ENCODE results near the gene SUGP1.

The SUGP1 gene

DNA sequence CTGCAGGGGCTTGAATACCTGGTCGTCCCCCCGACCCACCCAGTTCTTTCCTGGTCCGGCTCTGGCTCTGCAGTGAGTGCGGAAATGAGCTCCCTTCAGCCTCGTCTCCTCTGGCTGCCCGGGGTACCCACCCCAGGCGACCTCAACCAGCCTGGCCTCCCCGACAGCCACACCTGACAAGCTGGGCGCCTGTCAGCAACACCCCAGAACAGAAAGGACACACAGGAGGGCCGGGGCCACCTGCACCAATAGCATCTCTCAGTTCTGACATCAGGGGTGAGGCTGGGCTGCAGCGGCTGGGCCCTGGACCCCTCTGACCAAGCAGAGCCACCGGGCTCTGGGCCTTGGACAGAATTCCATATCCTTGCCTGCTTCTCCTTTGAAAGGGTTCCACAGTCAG lies 19.7 kb downstream of the SUGP1 start:
- no peak for DNase-seq

- DNase-seq, result no peak
Observed at GRCh38 chr19:19297759-19298158, 22.6 kb downstream of the SUGP1 start.

DNA sequence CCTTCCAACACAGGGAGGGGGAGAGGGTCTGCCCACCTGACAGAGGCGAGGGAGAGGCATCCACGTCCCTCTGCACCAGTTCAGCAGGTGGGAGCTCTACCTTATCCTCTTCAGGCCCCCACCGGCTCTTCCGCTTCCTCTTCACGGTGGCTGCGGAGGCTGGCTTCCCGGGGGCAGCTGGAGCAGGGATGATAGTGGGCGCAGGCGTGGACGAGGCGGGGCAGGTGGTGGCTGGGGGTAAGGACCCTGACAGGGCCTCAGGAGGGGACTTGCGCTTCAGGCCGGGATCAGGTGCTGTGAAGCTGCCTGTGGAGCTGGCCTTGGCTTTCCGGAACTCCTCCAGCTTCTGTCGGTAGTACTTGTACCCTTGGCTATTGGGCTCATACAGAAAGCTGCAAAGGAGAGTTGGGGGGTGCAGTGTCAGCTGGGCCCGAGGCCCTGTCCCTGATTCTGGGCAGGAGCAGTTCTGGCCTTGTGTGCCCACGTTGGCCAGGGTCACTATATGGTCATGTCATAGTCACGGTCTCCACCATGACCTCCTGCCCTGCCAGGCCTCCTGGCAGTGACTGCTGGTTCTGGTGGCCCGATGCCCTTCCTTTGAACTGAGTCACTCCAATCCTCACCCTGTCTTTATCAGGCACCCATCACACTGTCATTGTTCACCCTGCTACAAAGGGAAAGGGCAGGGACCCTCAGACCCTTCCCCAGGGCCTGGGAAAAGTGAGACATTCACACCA lies 23.2 kb downstream of the SUGP1 start:
- DNase-seq, result no peak

DNA sequence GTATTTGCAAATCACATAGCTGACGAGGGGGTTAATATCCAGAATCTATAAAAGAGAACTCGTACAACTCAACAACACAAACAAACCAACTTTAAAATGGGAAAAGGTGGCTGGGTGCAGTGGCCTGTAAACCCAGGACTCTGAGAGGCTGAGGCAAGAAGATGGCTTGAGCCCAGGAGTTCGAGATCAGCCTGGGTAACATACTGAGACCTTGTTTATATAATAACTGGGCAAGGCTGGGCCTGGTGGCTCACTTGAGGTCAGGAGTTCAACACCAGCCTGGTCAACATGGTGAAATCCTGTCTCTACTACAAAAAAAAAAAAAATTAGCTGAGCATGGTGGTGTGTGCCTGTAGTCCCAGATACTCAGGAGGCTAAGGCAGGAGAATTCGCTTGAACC lies 25.4 kb downstream of the SUGP1 start:
- no peak for DNase-seq

GRCh38 chr19:19292607-19293006 lies 27.7 kb downstream of the SUGP1 start:
- no peak for DNase-seq

DNA sequence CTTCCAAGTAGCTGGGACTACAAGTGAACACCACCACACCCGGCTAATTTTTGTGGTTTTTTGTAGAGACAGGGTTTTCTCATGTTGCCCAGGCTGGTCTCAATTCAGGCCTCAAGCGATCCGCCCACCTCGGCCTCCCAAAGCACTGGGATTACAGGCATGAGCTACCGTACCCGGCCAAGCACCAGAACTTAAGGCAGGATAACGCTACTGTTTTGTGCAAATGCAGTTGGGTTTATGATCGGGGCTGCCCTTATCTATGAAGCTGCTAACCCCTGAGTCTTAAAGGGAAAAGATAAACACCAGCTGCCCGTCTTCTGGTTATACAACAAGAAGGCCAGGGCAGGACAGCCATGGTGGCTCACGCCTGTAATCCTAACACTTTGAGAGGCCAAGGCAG lies 34.6 kb downstream of the SUGP1 start:
- no peak for DNase-seq

DNA sequence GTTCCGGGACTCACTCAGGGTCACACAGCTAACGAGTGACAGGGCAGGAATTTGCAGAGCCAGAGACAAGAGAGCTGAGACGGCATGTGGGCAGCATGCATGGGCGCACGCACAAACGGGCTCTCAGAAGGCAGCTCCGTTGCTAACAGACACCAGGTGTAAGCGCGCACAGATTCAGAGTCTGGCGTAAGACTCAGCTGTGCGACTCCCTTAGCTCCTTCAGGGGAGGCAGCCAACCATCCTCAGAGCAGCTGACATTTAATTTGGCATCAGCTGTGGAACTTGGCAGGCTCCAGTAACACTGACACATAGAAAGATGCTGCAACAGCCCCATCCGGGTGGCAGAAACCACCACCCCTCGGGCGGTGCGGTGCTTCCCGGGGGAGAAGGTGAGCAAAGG lies 39.7 kb downstream of the SUGP1 start:
- peak; percentile 75 to 94 for DNase-seq

DNA sequence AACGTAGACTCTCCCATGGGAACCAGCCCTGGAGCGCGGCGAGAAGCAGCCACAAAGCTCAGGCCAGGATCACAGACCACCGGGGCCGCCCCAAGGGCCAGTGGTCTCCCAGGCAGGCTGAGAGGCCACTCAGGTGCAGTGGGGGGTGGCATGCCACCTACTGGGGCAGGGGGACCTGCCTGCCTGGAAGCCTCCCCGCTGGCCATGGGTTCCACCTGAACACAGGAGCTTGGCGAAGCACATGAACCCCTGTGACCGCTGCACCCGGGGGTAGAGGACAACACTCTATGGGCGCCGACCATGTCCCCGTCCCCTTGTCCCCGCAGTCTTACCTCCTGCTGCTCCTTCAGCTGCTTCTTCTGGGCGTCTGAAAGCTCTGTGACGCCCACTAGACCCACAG lies 40.5 kb downstream of the SUGP1 start:
- DNase-seq, result no peak

DNA sequence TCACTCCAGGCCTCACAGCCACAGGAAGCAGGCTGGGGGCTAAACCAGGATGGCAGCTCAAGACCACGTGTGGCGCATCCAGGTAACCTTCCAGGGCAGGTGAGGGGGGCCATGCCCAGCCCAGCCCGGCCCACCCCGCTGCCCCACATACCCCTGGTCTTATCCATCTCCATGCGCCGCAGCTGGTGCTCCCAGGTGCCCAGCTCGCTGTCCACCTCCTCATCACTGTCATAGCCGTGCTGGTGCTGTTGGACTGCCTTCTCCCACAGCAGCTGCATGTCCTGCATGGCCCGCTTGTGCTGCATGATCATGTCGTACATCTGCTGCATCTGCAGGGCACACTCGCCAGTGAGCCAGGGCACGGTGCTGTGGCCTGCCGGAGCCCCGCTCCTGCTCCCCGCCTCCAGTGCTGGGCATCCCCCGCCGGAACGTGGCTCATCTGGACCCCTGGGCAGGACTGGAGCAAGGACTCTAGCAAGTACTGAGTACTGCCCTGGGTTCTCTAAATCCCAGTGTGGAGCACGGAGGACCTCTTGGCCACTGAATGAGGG lies 41.2 kb downstream of the SUGP1 start:
- no peak for DNase-seq

DNA sequence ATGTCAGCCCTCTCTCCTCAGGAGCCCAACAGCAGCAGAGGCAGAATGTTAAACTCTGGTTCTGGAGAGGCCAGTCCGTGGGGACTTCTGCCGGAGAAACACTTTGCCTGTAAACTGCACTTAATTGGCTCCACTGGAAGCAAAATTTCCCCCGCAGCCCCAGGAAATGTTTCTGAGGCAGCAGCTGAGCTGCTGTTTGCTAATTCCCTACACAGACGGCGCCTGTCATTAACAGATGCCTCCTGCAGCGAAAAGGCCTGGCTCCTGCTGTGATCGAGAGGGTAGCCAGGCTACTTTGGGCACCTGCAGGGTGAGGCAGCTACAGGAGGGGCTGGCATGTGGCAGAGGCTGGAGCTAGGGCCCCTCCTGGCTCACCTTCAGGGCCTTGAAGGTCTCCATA lies 42.0 kb downstream of the SUGP1 start:
- DNase-seq, result peak; percentile 96 to 98

DNA sequence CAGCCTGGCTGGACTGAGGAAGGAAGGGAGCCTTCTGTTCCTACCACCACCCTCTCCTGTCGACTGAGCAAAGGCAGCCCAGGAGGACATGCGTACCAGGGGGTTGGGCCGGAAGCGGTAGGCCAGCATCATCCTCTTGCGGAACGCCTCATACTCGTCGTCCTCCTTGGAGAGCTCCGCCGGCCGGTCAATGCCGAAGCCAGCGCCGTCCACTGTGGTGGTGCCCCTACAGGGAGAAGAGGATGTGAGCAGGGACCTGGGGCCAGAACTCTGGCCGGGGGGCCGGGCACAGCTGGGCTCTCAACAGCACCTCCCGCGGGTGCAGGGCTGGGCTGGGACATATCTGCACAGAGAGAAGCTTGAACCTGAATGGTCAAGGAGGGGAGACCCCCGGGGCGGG lies 43.5 kb downstream of the SUGP1 start:
- DNase-seq, result no peak

DNA sequence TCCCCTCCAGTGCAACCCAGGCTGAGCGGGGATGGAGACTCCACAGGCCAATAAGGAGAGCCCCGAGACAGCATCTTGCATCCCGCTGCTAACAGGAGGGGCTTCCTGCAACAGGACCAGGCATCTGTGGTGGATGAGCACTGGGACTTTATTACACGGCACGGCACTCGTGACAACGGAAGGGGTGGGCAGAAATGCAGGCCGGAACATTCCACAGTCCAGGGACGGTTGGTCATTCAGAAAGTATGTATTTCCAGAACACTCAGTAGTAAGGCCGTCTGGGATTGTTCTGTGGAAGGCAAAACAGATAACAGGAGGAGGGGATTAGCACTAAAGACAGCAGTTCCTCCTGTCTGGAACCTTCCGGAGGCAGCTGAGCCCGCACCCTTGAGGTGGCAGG lies 43.9 kb downstream of the SUGP1 start:
- DNase-seq, result peak in 1 of 2 experiments; percentile 70

GRCh38 chr19:19274716-19275565 lies 45.4 kb downstream of the SUGP1 start:
- DNase-seq, result peak in 1 of 2 experiments; percentile 58

DNA sequence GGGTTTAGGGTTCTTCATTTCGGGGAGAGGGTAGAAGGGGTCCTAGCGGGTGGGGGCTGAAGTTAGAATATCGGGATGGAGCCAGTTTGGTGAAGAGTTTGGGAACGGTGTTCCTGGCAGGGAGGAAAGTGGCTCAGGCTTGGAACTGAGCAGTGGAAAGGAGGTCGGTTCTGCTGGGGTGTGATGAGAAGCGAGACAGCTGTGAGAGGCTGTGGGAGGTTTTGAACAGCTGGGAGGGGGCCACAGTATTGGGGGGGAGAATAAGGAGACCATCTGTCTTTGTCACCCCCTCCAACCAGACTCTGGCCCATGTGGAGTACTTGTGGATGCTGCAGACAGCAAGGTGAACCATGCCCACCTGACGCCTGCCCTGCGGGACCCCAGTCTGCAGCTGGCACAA lies 46.2 kb downstream of the SUGP1 start:
- peak; percentile 95 to 97 for DNase-seq

DNA sequence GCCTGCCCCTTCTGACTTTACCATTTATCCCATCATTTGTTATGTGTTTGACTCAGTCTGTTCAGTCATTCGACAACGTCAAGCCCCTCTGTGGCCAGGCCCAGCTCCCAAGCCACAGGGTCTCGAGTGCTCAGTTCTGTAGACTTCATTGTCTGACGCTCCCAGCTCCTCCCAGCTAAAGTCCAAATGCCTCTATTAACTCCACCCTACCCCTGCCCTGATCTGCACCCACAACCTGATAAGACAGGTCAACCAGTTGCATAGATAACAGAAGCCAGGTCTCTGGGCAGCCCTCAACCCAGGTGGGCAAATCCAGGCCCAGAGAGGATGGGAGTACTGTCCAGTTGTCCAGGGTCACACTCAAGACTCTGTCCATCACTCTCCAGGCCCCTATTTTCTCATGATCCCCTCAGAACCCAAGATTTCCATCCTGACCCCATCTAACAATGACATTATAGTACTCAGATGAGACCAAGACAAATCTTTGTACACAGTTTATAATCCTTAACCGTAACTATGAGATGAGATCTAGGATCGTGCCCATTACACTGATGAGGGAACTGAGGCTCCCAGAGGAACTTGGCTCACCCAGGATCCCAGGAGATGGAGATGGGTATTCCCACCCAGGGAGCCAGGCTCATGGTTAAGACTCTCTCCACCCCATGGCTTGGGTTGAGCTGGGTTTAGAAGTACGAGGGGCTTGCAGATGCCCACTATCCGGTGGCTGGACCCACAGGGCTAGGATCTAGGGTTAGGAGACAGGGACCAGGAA lies 48.3 kb downstream of the SUGP1 start:
- no peak for DNase-seq

DNA sequence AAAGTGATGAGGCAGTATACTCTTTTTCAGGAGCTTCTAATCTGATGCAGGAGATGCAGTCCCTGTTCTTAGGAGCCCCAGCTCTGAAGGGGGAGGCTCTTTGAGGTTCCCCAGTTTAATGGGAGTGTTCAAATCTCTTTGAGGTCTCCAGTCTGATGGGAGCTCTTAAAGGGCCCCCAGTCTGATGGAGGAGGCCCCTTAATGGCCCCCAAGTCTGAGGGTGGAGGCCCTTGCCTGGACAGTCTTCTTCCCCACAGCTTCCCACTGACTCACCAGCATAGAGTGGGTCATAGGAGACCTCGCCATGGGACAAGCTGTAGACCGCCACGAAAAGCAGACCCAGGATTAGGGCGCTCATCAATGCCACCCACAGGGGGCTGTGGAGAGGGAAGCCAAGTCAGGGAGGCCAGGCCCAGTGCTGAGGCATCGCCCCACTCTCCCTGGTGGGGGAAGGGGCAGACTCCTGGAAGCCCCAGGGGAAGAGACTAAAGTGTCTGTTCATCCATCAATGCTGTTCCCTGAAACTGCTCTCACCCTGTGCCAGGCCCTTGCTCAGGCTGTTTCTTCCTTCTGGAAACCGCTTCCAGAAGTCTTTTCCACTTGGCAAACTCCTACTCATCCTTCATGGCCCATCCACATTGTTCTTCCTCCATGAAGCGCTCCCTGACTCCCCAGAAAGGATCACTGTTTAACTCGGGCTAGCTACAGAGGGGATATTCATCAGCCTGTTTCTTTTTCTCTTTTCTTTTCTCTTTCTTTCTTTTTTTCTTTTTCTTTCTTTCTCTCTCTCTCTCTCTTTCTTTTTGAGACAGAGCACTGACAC lies 49.3 kb downstream of the SUGP1 start:
- no peak for DNase-seq

DNA sequence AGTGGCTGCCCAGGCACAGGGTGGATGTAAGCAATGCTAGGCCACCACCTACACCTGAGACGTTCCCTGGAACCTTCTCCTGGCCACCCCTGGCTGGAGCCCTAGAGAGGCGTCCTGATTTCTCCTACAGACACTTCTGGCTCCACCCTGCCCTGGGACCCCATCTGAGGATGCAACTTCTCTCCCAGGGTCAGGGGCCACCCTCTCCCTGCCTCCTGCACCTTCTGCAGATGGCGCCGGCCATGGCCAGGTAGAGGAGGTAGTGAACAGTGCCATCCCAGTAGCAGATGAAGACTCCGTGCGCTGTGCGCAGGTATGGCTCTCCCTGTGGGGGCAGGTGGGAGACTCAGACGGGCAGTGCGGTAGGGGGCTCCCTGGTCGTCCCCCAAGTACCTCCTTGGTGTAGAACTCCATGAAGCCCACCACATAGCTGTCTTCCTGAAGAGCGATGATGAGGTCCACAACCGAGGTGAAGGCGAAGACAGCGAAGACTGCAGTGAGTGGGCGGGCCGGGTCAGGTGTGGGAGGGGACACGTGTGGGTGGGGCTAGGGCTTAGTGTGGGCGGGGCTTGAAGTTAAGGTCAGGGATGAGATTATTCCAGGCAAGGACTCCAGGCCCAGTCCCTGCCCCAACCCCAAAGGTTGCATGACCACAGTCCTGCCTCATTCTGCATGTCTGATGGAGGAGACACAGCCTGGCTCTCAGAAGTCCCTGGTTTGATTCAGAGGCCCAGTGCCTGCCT lies 50.2 kb downstream of the SUGP1 start:
- DNase-seq, result no peak

GRCh38 chr19:19268453-19269385 lies 51.6 kb downstream of the SUGP1 start:
- DNase-seq, result no peak

GRCh38 chr19:19267305-19267704 lies 53.0 kb downstream of the SUGP1 start:
- DNase-seq, result no peak

DNA sequence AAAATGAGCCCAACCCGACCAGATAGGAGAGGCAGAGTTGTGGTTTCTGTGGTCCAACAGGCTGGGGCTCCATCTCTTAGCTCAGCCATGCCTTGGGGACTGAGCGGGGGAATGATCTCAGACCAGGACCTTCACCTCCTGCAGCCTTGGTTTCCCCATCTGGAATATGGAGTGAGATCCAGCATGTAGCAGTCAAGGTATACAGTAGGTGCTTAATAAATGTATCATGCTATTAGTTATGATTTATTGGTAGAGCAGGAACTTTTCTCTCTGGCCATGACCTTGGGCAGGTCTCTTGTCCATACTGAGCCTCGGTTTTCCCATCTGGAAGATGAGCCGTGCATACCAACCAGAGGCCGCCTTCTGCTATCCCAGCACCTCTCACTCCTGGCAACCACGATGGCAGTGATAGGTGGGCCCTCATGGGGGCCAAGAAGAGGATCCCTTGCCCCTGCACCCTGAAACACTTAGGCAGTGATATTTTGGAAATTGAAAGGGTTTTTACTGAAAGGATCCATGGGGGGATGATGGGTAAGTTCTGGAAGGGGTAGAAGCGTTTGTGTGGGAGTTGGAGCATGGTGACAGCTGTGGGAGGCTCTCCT lies 56.3 kb downstream of the SUGP1 start:
- no peak for DNase-seq
